K562 (cell line): ENCODE measurements around the gene FAM180B. TPM values are rescaled to one million over a fixed set of nuclear protein-coding genes. Genes with fewer than 3 reads are reported as not detected.

Experiments
- ATF1 ChIP-seq, 2 experiments: fragments of 450-650 bp in 1 of 2; IDR thresholded peaks; 2 replicates each; pipeline ENCODE4 v1.6.1; 2016; ENCODE audit warnings: missing compliant biosample characterization in 1 of 2, missing genetic modification characterization in 1 of 2
- BCLAF1 ChIP-seq, 2 experiments: fragments of 450-650 bp in 1 of 2; IDR thresholded peaks; 2 replicates each; pipeline ENCODE4 v1.6.1; 2011 to 2017; ENCODE audit warnings: low read depth in 2 of 2, antibody characterized with exemption in 1 of 2, borderline replicate concordance in 1 of 2, low read length in 1 of 2, mild to moderate bottlenecking in 1 of 2, mixed read lengths in 1 of 2; ENCODE audit not compliant: control insufficient read depth in 1 of 2
- CBX3 ChIP-seq, 2 experiments: IDR thresholded peaks; 1 replicate in 1 of 2; 2 replicates in 1 of 2; pipeline ENCODE4 v1.6.1; 2012; ENCODE audit warnings: inconsistent platforms in 2 of 2, low read length in 2 of 2, borderline replicate concordance in 1 of 2, control low read depth in 1 of 2
- CEBPB ChIP-seq: fragments of 450-650 bp; IDR thresholded peaks from 2 replicates; pipeline ENCODE4 v1.6.1; 2016; ENCODE audit warnings: missing genetic modification characterization, missing compliant biosample characterization
- E2F6 ChIP-seq, 2 experiments: IDR thresholded peaks; 2 replicates each; pipeline ENCODE4 v1.6.1; 2011; ENCODE audit warnings: borderline replicate concordance in 1 of 2, control low read depth in 1 of 2, low read depth in 1 of 2, low read length in 1 of 2, mild to moderate bottlenecking in 1 of 2, mixed read lengths in 1 of 2, moderate library complexity in 1 of 2; ENCODE audit not compliant: insufficient read depth in 1 of 2, insufficient read length in 1 of 2, poor library complexity in 1 of 2, severe bottlenecking in 1 of 2; ENCODE audit errors: extremely low read depth in 1 of 2
- HLTF ChIP-seq: fragments of 450-650 bp; IDR thresholded peaks from 2 replicates; pipeline ENCODE4 v1.6.1; 2016
- PBX2 ChIP-seq, 2 experiments: IDR thresholded peaks in 1 of 2; conservative IDR thresholded peaks in 1 of 2; 2 replicates each; pipeline ENCODE4 v1.6.1; 2016; ENCODE audit warnings: low read depth in 2 of 2, mild to moderate bottlenecking in 1 of 2, missing compliant biosample characterization in 1 of 2, missing genetic modification characterization in 1 of 2, moderate library complexity in 1 of 2
- POLR2G ChIP-seq: fragments of 200-400 bp; formaldehyde crosslinking; IDR thresholded peaks from 2 replicates; pipeline ENCODE4 v1.6.1; 2017; ENCODE audit warnings: low read depth, mild to moderate bottlenecking, antibody characterized with exemption, low read length, moderate library complexity
- RBM15 ChIP-seq: fragments of 200-400 bp; formaldehyde crosslinking; IDR thresholded peaks from 2 replicates; pipeline ENCODE4 v1.6.1; 2018; ENCODE audit warnings: mild to moderate bottlenecking, low read length, moderate library complexity; ENCODE audit not compliant: insufficient read depth
- RHOXF2B ChIP-seq: fragments of 250-450 bp; sonication (Bioruptor Pico); conservative IDR thresholded peaks from 2 replicates; pipeline ENCODE4 v1.5.1; 2021
- TCF7L2 ChIP-seq: fragments of 150-350 bp; IDR thresholded peaks from 2 replicates; pipeline ENCODE4 v1.6.1; 2016; ENCODE audit warnings: low read depth, mild to moderate bottlenecking, low read length, moderate library complexity
- ZNF121 ChIP-seq: sonication (generic); formaldehyde crosslinking; conservative IDR thresholded peaks from 2 replicates; pipeline ENCODE4 v1.8.0; 2022; ENCODE audit warnings: missing genetic modification reagents
- ZNF212 ChIP-seq: fragments of 450-650 bp; formaldehyde crosslinking; IDR thresholded peaks from 2 replicates; pipeline ENCODE4 v1.4.0; 2020; ENCODE audit warnings: mild to moderate bottlenecking
- ZNF232 ChIP-seq: sonication (generic); formaldehyde crosslinking; IDR thresholded peaks from 2 replicates; pipeline ENCODE4 v1.8.0; 2022; ENCODE audit warnings: mild to moderate bottlenecking, missing genetic modification reagents
- ZNF324 ChIP-seq: fragments of 250-450 bp; sonication (Bioruptor Pico); IDR thresholded peaks from 2 replicates; pipeline ENCODE4 v1.4.0; 2020; ENCODE audit warnings: mild to moderate bottlenecking
- ZNF445 ChIP-seq: fragments of 250-450 bp; sonication (Bioruptor Pico); IDR thresholded peaks from 2 replicates; pipeline ENCODE4 v1.4.0; 2020; ENCODE audit warnings: low read depth, mild to moderate bottlenecking, moderate library complexity
- ZNF764 ChIP-seq: fragments of 250-450 bp; sonication (Bioruptor Pico); IDR thresholded peaks from 2 replicates; pipeline ENCODE4 v1.4.0; 2020; ENCODE audit warnings: low read depth, mild to moderate bottlenecking, moderate library complexity
- polyA plus RNA-seq, 8 experiments: library from polyadenylated mRNA; depleted of rRNA in 4 of 8; stranded (reverse) in 5 of 8; unstranded in 3 of 8; fragments of >200 nt; fragmentation: Nextera tagmentation in 2 of 8; fragmentation: Illumina TruSeq in 1 of 8; extraction: Ambion mirVana in 2 of 8; extraction: Trizol in 1 of 8; gene quantifications; 2 replicates each; pipeline versions ENCODE4 v1.2.1 to v1.2.3, GENCODE V29; 2011 to 2014; ENCODE audit warnings: inconsistent platforms in 1 of 8, missing spikeins in 1 of 8
- total RNA-seq, 7 experiments: library from RNA; depleted of rRNA in 6 of 7; stranded (reverse); fragments of >200 nt in 6 of 7; fragmentation: Illumina TruSeq in 2 of 7; extraction: Trizol in 2 of 7; gene quantifications; 2 replicates each; pipeline versions ENCODE4 v1.2.1 to v1.2.3, GENCODE V29; 2011 to 2021; ENCODE audit warnings: low replicate concordance in 1 of 7

FAM180B gene
- total and polyA plus RNA-seq, 9 of the 15 experiments (the other 6 are each of a cell fraction or from before 2014, with no cell fraction given) = 0.05 to 0.14 TPM; not detected in 7

GRCh38 chr11:47552566-47553405, 33.7 kb upstream of the FAM180B start, which contains the start of gene CELF1 (continued):
- TF ChIP-seq POLR2G (peak; percentile 89), ZNF324 (no peak), ZNF232 (CRISPR knock-in tag) (no peak), ZNF764 (no peak), ATF1 (CRISPR knock-in tag; IDR thresholded peaks at IDR 0.05) (no peak), ATF1 (tag; IDR thresholded peaks at IDR 0.05) (peak; percentile 85), PBX2 (CRISPR knock-in tag; IDR thresholded peaks at IDR 0.05; ENCODE audit: low read depth) (no peak; the same call in 1 of the 2 replicates), PBX2 (tag; conservative IDR thresholded peaks at IDR 0.05; ENCODE audit: low read depth) (no peak), TCF7L2 (no peak), ZNF445 (CRISPR knock-in tag) (no peak), CBX3 (IDR thresholded peaks at IDR 0.05; ENCODE audit: borderline replicate concordance in 1 of 2, low read length in 2 of 2) (no peak), ZNF121 (CRISPR knock-in tag) (no peak), BCLAF1 (IDR thresholded peaks at IDR 0.05; ENCODE audit: borderline replicate concordance in 1 of 2, control insufficient read depth in 1 of 2, low read depth in 2 of 2, low read length in 1 of 2) (0 out of 4 replicates have a peak, but pooled peaks of 1 of the 2 experiments have one; percentile 56), HLTF (0 out of 2 replicates have a peak, but pooled peaks have one; percentile 14), RBM15 (no peak), ZNF212 (peak; percentile 53; the same call in 1 of the 2 replicates), E2F6 (IDR thresholded peaks at IDR 0.05; ENCODE audit: borderline replicate concordance in 1 of 2, extremely low read depth in 1 of 2, insufficient read depth in 1 of 2, insufficient read length in 1 of 2, low read depth in 1 of 2, low read length in 1 of 2, poor library complexity in 1 of 2, severe bottlenecking in 1 of 2) (peak; percentile 45 to 51), RHOXF2B (CRISPR knock-in tag) (no peak), CEBPB (tag) (no peak)
